Mesenchymal stem cell (in vitro differentiated cells and primary cell): ENCODE data around the gene KCNK1.
A peak's percentile ranks its signal among the peaks of the same experiment; 100 is the strongest.

Experiments used
- DNase-seq: peaks from one replicate; pipeline ENCODE4 v3.0.0-alpha.2; 2013
- H2AFZ ChIP-seq: one replicate; pipeline ENCODE4 v1.6.1; 2013; ENCODE audit warnings: low read depth, mild to moderate bottlenecking, control low read depth, inconsistent platforms, low read length, moderate library complexity
- H2AK5ac ChIP-seq: 2 replicates; pipeline ENCODE4 v1.6.1; 2013; ENCODE audit warnings: low read length, moderate library complexity, mild to moderate bottlenecking, inconsistent platforms; ENCODE audit not compliant: severe bottlenecking
- H2BK120ac ChIP-seq: one replicate; pipeline ENCODE4 v1.6.1; 2013; ENCODE audit warnings: low read depth, mild to moderate bottlenecking, inconsistent platforms, low read length, moderate library complexity
- H2BK12ac ChIP-seq, 2 experiments: one replicate each; pipeline ENCODE4 v1.6.1; 2013; ENCODE audit warnings: inconsistent platforms in 2 of 2, low read length in 2 of 2, mild to moderate bottlenecking in 2 of 2, moderate library complexity in 2 of 2, control low read depth in 1 of 2
- H2BK15ac ChIP-seq: one replicate; pipeline ENCODE4 v1.6.1; 2013; ENCODE audit warnings: mild to moderate bottlenecking, low read depth, inconsistent platforms; ENCODE audit not compliant: poor library complexity, severe bottlenecking
- H2BK5ac ChIP-seq: 2 replicates; pipeline ENCODE4 v1.6.1; 2013; ENCODE audit warnings: low read depth, mild to moderate bottlenecking, low read length, control low read depth, inconsistent platforms; ENCODE audit not compliant: poor library complexity, severe bottlenecking
- H3K14ac ChIP-seq, 2 experiments: one replicate each; pipeline ENCODE4 v1.6.1; 2013; ENCODE audit warnings: inconsistent platforms in 2 of 2, low read length in 2 of 2, control low read depth in 1 of 2, mild to moderate bottlenecking in 1 of 2, moderate library complexity in 1 of 2
- H3K18ac ChIP-seq, 2 experiments: one replicate each; pipeline ENCODE4 v1.6.1; 2013; ENCODE audit warnings: inconsistent platforms in 2 of 2, low read length in 2 of 2, control low read depth in 1 of 2, low read depth in 1 of 2, mild to moderate bottlenecking in 1 of 2
- H3K23ac ChIP-seq, 2 experiments: one replicate each; pipeline ENCODE4 v1.6.1; 2013; ENCODE audit warnings: inconsistent platforms in 2 of 2, low read length in 2 of 2, mild to moderate bottlenecking in 2 of 2, moderate library complexity in 2 of 2, control low read depth in 1 of 2
- H3K27ac ChIP-seq: 2 replicates; pipeline ENCODE4 v1.5.1; 2013; ENCODE audit warnings: mild to moderate bottlenecking, moderate library complexity, low read length, control low read depth, inconsistent platforms; ENCODE audit not compliant: poor library complexity, severe bottlenecking
- H3K27me3 ChIP-seq, 2 experiments: 2 replicates each; pipeline versions ENCODE4 v1.6.1 to v1.7.0; 2013; ENCODE audit warnings: low read length in 2 of 2, mild to moderate bottlenecking in 2 of 2, moderate library complexity in 2 of 2, control low read depth in 1 of 2, inconsistent platforms in 1 of 2; ENCODE audit not compliant: control insufficient read depth in 1 of 2, insufficient read depth in 1 of 2
- H3K36me3 ChIP-seq, 2 experiments: 2 replicates each; pipeline versions ENCODE4 v1.6.1 to v1.7.0; 2013; ENCODE audit warnings: low read length in 2 of 2, control low read depth in 1 of 2, inconsistent platforms in 1 of 2, low read depth in 1 of 2, mild to moderate bottlenecking in 1 of 2; ENCODE audit not compliant: insufficient read depth in 2 of 2, control insufficient read depth in 1 of 2
- H3K4ac ChIP-seq, 2 experiments: one replicate each; pipeline ENCODE4 v1.6.1; 2013; ENCODE audit warnings: inconsistent platforms in 2 of 2, low read length in 2 of 2, mild to moderate bottlenecking in 2 of 2, moderate library complexity in 2 of 2, control low read depth in 1 of 2, low read depth in 1 of 2
- H3K4me1 ChIP-seq: 2 replicates; pipeline ENCODE4 v1.6.1; 2013; ENCODE audit warnings: low read depth, low read length, control low read depth; ENCODE audit not compliant: control insufficient read depth, insufficient read depth
- H3K4me2 ChIP-seq: 2 replicates; pipeline ENCODE4 v1.6.1; 2013; ENCODE audit warnings: low read length, mild to moderate bottlenecking, inconsistent platforms; ENCODE audit not compliant: poor library complexity, severe bottlenecking
- H3K4me3 ChIP-seq, 2 experiments: 2 replicates each; pipeline versions ENCODE4 v1.5.1 to v1.7.0; 2013; ENCODE audit warnings: low read length in 2 of 2, mild to moderate bottlenecking in 2 of 2, control low read depth in 1 of 2, low read depth in 1 of 2; ENCODE audit not compliant: insufficient read depth in 1 of 2
- H3K79me1 ChIP-seq: replicated peaks from 2 replicates; pipeline ENCODE4 v1.6.1; 2013; ENCODE audit warnings: mild to moderate bottlenecking, control low read depth, low read length, inconsistent platforms; ENCODE audit not compliant: poor library complexity, severe bottlenecking
- H3K9ac ChIP-seq: 2 replicates; pipeline ENCODE4 v1.7.0; 2013; ENCODE audit warnings: mild to moderate bottlenecking, low read length, moderate library complexity
- H3K9me3 ChIP-seq: 2 replicates; pipeline ENCODE4 v1.7.0; 2013; ENCODE audit warnings: mild to moderate bottlenecking, low read length; ENCODE audit not compliant: control insufficient read depth
- H4K8ac ChIP-seq: one replicate; pipeline ENCODE4 v1.6.1; 2013; ENCODE audit warnings: inconsistent platforms, mild to moderate bottlenecking, low read length, moderate library complexity
- H4K91ac ChIP-seq: one replicate; pipeline ENCODE4 v1.6.1; 2013; ENCODE audit warnings: mild to moderate bottlenecking, low read length, inconsistent platforms
- WGBS: methylation state at CpG from one replicate; pipeline ENCODE4 v1.1.7; 2013; ENCODE audit warnings: mixed read lengths; 5-methylcytosine and 5-hydroxymethylcytosine counted together

The KCNK1 gene

GRCh38 chr1:233627376-233627775, 13.5 kb downstream of the KCNK1 start:
- H2BK12ac ChIP-seq = no peak overlapping the region
- no peak overlapping the region for H4K8ac ChIP-seq
- H2BK120ac ChIP-seq = no peak overlapping the region
- no peaks in the 10 kb centered on the region for H3K4me1 ChIP-seq
- no peak overlapping the region for H2AK5ac ChIP-seq
- H2BK5ac ChIP-seq = no peak overlapping the region
- no peak overlapping the region for H3K4ac ChIP-seq
- no peak overlapping the region for H3K23ac ChIP-seq
- no peaks in the 10 kb centered on the region for H3K27me3 ChIP-seq
- H3K14ac ChIP-seq = no peak overlapping the region
- H3K9me3 ChIP-seq = no peaks in the 10 kb centered on the region
- no peak overlapping the region for H4K91ac ChIP-seq
- no peak overlapping the region for H3K4me3 ChIP-seq
- no peak overlapping the region for H2BK15ac ChIP-seq
- no peaks in the 10 kb centered on the region for H3K36me3 ChIP-seq
- DNase-seq = no peak
- H3K79me1 ChIP-seq = no peaks in the 10 kb centered on the region
- H3K4me2 ChIP-seq = no peak overlapping the region
- no peak overlapping the region for H3K9ac ChIP-seq
- no peak overlapping the region for H3K27ac ChIP-seq
- WGBS = 89% methylated on average over 11 of the region's 11 CpGs
- no peak overlapping the region for H2AFZ ChIP-seq
- no peak overlapping the region for H3K18ac ChIP-seq

GRCh38 chr1:233627823-233628222, 13.9 kb downstream of the KCNK1 start:
- H2AFZ ChIP-seq = no peak overlapping the region
- H2AK5ac ChIP-seq = no peak overlapping the region
- H3K18ac ChIP-seq = no peak overlapping the region
- no peak overlapping the region for H3K4me3 ChIP-seq
- no peak overlapping the region for H4K91ac ChIP-seq
- H3K23ac ChIP-seq = no peak overlapping the region
- WGBS = 87% methylated on average over 3 of the region's 4 CpGs
- no peaks in the 10 kb centered on the region for H3K36me3 ChIP-seq
- no peak overlapping the region for H2BK5ac ChIP-seq
- H3K4me1 ChIP-seq = no peaks in the 10 kb centered on the region
- no peak overlapping the region for H3K4ac ChIP-seq
- H3K9me3 ChIP-seq = no peaks in the 10 kb centered on the region
- no peak overlapping the region for H3K14ac ChIP-seq
- no peak for DNase-seq
- no peak overlapping the region for H2BK15ac ChIP-seq
- no peak overlapping the region for H3K27ac ChIP-seq
- H3K4me2 ChIP-seq = no peak overlapping the region
- no peaks in the 10 kb centered on the region for H3K79me1 ChIP-seq
- H3K9ac ChIP-seq = no peak overlapping the region
- H2BK12ac ChIP-seq = no peak overlapping the region
- no peak overlapping the region for H4K8ac ChIP-seq
- no peak overlapping the region for H2BK120ac ChIP-seq
- no peaks in the 10 kb centered on the region for H3K27me3 ChIP-seq

- Histone ChIP-seq H3K79me1 (no peaks in the 10 kb centered on the region), H4K91ac (no peak overlapping the region), H2AFZ (no peak overlapping the region), H4K8ac (peak overlapping the region; percentile 15), H2BK12ac (no peak overlapping the region), H2BK15ac (no peak overlapping the region), H3K27ac (no peak overlapping the region), H3K9ac (no peak overlapping the region), H3K14ac (no peak overlapping the region), H3K4me2 (no peak overlapping the region), H2AK5ac (no peak overlapping the region), H3K9me3 (no peaks in the 10 kb centered on the region), H3K4me1 (no peaks in the 10 kb centered on the region), H3K36me3 (no peaks in the 10 kb centered on the region), H3K4ac (no peak overlapping the region), H2BK120ac (no peak overlapping the region), H3K4me3 (no peak overlapping the region), H3K23ac (no peak overlapping the region), H3K18ac (no peak overlapping the region), H2BK5ac (no peak overlapping the region), H3K27me3 (no peaks in the 10 kb centered on the region)
- 90% methylated on average over 19 of the region's 19 CpGs for WGBS
- DNase-seq = no peak
Measured at GRCh38 chr1:233629305-233629935, 15.5 kb downstream of the KCNK1 start.

- Histone ChIP-seq H3K27ac (no peak overlapping the region), H2BK15ac (no peak overlapping the region), H3K27me3 (no peaks in the 10 kb centered on the region), H2AFZ (no peak overlapping the region), H2BK5ac (no peak overlapping the region), H3K9ac (no peak overlapping the region), H3K23ac (no peak overlapping the region), H2AK5ac (no peak overlapping the region), H3K4me1 (no peaks in the 10 kb centered on the region), H3K79me1 (no peaks in the 10 kb centered on the region), H2BK120ac (no peak overlapping the region), H3K4me2 (no peak overlapping the region), H4K8ac (no peak overlapping the region), H3K4me3 (no peak overlapping the region), H2BK12ac (no peak overlapping the region), H3K14ac (no peak overlapping the region), H3K4ac (no peak overlapping the region), H3K9me3 (no peaks in the 10 kb centered on the region), H4K91ac (no peak overlapping the region), H3K18ac (no peak overlapping the region), H3K36me3 (no peaks in the 10 kb centered on the region)
- no peak for DNase-seq
- 81% methylated on average over 4 of the region's 6 CpGs for WGBS
Measured at GRCh38 chr1:233631810-233632405, 18.0 kb downstream of the KCNK1 start.
